Rectal smooth muscle tissue (tissue), 1 donor: ENCODE measurements around the gene SMOC2.
A peak's percentile ranks its signal among the peaks of the same experiment; 100 is the strongest.

Experiments
- H3K27ac ChIP-seq: one replicate; pipeline ENCODE4 v1.7.0; 2013; ENCODE audit warnings: low read depth, low read length, inconsistent platforms
- H3K27me3 ChIP-seq: one replicate; pipeline ENCODE4 v1.7.0; 2013; ENCODE audit warnings: low read length; ENCODE audit not compliant: control insufficient read depth, insufficient read depth
- H3K36me3 ChIP-seq: one replicate; pipeline ENCODE4 v1.7.0; 2013; ENCODE audit warnings: low read length; ENCODE audit not compliant: control insufficient read depth, insufficient read depth
- H3K4me1 ChIP-seq: one replicate; pipeline ENCODE4 v1.7.0; 2013; ENCODE audit warnings: low read length; ENCODE audit not compliant: control insufficient read depth, insufficient read depth
- H3K4me3 ChIP-seq: one replicate; pipeline ENCODE4 v1.7.0; 2013; ENCODE audit warnings: low read length
- H3K9ac ChIP-seq: one replicate; pipeline ENCODE4 v1.7.0; 2013; ENCODE audit warnings: low read length

The SMOC2 gene

DNA sequence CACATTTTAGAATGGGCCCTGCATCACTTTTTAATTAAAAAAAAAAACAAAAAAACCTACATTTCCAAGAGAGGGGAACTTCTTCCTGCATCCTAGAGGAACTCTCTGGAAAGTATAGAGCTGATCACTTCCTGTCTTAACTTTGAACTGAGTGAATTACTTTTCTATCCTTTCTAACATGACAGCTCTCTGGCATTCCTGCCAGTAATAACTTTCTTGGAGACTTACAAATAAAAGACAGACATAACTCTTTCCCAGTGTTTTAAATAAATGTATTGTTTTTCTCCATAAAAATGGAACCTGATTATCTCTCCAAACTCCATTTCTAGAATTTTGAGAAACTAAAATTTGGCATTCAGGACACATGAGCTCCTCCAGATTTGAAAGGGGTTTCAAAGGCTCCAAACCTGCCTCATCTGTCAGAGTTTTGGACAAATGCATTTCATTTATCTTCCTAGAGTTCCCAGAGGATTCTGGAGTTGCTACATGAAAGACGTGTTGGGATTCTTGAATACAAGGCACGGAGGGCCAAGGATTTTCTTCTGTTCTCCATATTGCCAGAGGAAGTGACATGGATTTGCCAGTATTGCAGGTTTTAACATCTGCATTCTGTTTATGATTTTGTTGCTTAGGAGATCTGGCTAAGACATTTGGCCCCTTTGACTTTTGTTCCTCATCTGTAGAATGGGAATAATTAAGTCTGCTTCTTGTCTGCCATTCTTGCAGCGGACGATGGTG lies 2.0 kb upstream of the SMOC2 start:
- Histone ChIP-seq H3K27ac (no peak overlapping the region), H3K4me1 (no peaks in the 10 kb centered on the region), H3K27me3 (peaks cover 5% of the 10 kb centered on the region), H3K4me3 (no peak overlapping the region), H3K9ac (no peak overlapping the region), H3K36me3 (no peaks in the 10 kb centered on the region)

DNA sequence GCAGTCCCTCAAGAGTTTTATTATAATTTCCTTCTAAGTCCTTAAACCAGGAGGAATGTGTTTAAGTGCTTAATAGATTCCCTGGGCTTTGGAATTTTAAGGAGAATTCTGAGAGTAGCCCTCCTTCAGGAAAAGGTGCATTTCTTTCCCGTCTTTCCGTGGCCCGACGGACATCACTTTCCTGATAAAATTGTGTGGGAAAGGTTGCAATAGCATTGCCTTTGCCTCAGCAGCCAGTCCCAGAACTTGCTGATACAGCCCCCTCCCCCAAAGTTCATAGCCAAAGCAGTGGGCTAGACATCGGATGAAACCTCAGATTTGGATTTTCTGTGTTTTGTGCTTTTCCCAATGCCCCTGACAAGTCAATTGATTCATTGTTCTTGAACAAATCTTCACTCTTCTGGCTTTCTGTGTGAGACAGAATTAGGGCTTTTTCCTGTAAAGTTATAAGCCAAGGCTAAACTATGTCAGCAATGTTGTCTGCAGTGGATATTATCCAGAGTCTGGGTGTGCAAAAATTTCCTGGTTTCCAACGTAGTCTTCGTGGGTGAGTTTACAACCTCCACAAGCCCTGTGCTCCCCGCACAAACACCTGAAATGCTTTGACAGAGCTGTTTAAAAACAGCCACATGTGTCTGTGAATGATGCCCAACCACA lies 1.1 kb upstream of the SMOC2 start:
- H3K27me3 ChIP-seq = peaks cover 5% of the 10 kb centered on the region
- no peaks in the 10 kb centered on the region for H3K4me1 ChIP-seq
- no peak overlapping the region for H3K27ac ChIP-seq
- no peak overlapping the region for H3K9ac ChIP-seq
- no peaks in the 10 kb centered on the region for H3K36me3 ChIP-seq
- no peak overlapping the region for H3K4me3 ChIP-seq

DNA sequence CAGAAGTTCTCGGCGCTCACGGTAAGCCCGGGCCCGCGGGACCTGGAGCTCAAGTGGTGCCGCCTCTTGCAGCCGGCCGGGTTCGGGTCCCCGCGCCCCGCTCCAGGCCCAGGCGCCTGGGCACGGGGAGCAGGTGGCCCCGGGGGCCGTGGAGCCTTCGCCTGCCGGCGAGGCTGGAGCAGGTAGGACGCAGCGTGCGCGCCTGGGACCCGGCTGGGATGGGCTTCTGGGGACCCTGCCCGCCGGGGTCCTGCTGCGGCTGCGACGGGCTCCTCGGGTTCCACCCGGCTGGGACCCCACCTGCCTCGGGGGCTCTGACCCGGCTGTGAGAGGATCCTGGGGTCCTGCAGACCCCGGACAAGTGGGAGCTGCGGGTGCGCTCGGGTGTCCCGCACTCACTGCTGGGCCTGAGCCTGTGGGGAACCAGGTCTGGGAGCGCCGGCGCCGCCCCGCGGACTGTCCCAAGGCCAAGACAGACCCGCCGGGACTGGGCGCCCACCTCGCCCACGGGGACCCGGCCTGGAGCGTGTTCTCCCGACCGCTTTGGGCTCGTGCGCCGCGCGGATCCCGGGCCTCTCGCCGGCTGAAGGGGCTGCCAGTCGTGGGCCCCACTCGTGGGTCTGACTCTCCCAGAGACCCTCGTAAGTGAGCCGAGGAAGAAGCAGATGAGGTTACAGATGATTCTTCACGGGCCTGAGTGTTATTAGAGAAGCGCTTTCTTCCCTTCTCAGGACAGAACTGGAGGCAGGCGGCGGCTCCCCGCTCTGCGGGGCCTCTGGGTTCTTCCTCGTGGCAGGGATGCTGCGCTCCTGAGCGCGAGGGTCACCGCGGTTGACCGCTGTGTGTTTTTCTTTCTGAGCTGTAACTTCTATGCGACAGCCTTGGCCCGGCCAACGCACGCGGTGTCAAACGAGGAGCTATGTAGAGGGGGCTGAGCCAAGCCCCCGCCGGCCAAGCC lies 729 bp downstream of the SMOC2 start:
- Histone ChIP-seq H3K4me3 (peak overlapping the region; percentile 60), H3K4me1 (no peaks in the 10 kb centered on the region), H3K36me3 (no peaks in the 10 kb centered on the region), H3K27me3 (peaks cover 5% of the 10 kb centered on the region), H3K9ac (no peak overlapping the region), H3K27ac (peak overlapping the region; percentile 11)

DNA sequence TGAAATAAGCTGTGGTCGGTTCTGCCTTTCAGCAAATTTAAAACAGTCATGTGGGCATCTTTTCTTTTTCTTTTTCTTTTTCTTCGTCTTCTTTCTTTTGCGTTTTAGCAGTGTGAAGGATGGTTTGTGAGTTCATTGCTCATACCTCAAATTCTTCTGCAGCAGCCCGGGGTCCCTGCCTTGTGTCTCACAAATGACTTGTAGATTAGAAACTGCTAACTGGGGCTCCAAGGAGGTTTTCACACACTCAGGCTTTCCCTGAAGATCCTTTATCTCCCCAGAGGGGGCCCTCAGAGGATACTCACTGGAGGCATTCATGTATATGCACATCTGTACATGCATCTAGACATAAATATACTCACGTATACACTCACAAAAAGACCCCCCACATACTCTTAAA lies 1.7 kb downstream of the SMOC2 start:
- Histone ChIP-seq H3K9ac (no peak overlapping the region), H3K27me3 (peaks cover 5% of the 10 kb centered on the region)

DNA sequence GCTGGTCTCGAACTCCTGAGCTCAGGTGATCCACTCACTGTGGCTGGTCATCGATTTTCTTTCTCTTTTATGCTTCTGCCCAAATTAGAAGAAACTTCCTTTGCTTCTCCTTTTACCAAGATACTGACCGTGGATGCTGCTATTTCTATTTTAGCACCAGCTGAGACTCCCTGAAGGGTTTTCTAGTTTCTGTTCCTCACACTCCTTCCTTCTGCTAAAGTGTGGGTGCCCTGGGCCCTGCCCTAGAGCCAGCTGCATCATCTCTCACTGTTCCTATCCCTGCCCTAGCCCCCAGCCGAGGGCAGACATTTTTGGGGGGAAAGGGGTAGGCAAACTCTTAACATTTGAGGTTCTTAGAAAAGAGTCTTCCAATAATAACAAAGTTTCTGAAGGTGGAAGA lies 6.3 kb downstream of the SMOC2 start:
- no peaks in the 10 kb centered on the region for H3K4me1 ChIP-seq
- no peaks in the 10 kb centered on the region for H3K27me3 ChIP-seq
- H3K9ac ChIP-seq = no peak overlapping the region
- no peak overlapping the region for H3K27ac ChIP-seq
- no peak overlapping the region for H3K4me3 ChIP-seq
- no peaks in the 10 kb centered on the region for H3K36me3 ChIP-seq

More for the DNA sequence above, 1.7 kb downstream of the SMOC2 start:
- H3K4me1 ChIP-seq = no peaks in the 10 kb centered on the region
- H3K27ac ChIP-seq = no peak overlapping the region
- no peaks in the 10 kb centered on the region for H3K36me3 ChIP-seq
- H3K4me3 ChIP-seq = no peak overlapping the region

DNA sequence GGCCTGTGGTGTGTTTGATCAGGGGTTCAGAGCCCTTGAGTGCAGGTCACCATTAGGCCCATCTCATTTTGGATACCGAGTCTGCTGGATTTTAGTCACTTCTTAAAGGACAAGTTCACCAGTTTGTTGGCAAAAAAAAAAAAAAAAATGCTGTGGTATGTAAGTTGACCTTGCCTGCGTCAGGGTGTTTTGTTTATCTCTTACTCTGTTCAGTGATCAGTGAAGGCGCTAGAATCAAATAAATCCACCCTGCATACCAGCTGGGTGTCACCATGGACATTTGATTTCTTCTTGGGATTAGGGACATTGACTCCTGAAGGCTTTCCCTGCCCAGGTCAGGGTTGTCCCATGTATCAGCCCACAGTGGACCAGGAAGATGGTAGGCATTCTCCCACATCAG lies 6.7 kb downstream of the SMOC2 start:
- Histone ChIP-seq H3K27ac (no peak overlapping the region), H3K9ac (no peak overlapping the region), H3K4me1 (peaks cover 3% of the 10 kb centered on the region), H3K27me3 (no peaks in the 10 kb centered on the region), H3K4me3 (no peak overlapping the region), H3K36me3 (no peaks in the 10 kb centered on the region)

DNA sequence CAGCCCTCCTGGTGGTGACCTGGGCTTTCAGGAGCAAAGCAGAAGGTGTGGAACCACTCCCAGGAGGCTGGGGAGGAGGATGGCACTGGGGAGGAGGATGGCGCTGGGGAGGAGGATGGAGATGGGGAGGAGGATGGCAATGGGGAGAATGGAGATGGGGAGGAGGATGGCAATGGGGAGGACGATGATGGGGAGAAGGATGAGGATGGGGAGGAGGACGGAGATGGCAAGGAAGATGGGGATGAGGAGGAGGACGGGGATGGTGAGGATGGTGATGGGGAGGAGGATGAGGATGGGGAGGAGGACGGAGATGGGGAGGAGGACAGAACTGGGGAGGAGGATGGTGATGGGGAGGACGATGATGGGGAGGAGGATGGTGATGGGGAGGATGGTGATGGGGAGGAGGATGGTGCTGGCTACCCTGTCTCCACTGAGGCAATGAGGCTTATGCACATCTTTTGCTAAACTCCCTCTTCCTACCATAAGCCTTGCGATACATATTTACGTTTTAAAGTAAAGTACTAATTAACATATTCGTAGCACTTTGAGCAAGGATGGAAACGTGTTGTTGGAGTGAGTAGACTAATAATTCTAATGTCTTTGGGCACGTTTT lies 7.4 kb downstream of the SMOC2 start:
- H3K9ac ChIP-seq = no peak overlapping the region
- H3K27ac ChIP-seq = no peak overlapping the region
- no peaks in the 10 kb centered on the region for H3K36me3 ChIP-seq
- no peak overlapping the region for H3K4me3 ChIP-seq
- H3K4me1 ChIP-seq = peaks cover 5% of the 10 kb centered on the region
- H3K27me3 ChIP-seq = no peaks in the 10 kb centered on the region

DNA sequence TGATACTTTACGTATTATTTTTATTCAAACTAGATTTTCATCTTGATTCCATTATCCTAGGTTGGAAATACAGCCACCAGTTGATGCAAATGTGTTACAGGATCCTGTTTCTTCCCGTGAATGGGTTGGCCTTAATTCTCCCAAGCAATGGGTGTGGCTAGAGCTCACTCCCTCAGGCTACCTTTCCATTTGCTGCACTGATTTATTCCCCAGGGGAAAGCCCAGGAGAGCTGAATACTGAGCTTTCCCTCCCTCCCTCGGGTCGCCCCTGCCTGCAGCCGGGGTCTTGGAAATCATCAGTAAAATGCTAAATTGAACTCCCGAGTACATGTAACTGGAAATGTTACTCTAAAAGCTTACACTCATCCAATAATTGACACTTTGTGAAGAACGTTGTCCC lies 9.9 kb downstream of the SMOC2 start:
- Histone ChIP-seq H3K4me3 (no peak overlapping the region), H3K27ac (no peak overlapping the region), H3K4me1 (peaks cover 8% of the 10 kb centered on the region)

DNA sequence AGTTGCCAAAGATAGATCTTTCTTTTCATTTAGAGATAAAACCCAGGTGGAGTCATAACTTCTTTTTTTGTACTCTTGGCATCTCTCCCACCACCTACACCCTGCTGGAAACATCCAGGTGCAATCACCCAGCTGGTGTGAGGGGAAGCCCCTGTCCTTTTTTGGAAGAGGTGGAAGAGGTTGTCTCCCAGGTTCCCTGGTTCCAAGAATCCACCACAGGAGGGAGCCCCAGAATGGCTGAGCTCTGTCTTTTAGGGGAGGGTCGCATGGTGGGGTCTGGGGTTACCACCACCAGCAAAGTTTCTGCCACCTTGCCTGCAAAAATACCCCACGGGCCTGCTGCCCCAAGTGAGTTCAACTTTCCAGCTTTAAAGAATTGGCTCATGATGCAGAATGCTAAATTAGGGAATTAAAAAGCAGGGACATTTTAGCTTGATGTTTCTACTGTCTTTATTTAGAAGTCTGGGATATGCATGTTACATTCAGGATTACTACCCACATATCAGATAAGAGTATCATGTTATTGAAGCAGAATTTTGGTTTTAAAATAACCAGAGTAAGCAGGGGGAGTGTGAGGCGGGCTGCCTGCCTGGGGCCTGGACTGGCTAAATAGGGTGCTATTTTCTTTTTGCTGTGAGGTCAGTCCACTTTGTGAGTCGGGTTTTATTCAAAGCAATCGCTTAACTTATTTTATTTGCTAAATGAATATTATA lies 11.0 kb downstream of the SMOC2 start:
- no peak overlapping the region for H3K27ac ChIP-seq
- H3K27me3 ChIP-seq = no peaks in the 10 kb centered on the region
- no peak overlapping the region for H3K4me3 ChIP-seq
- no peaks in the 10 kb centered on the region for H3K36me3 ChIP-seq
- H3K9ac ChIP-seq = no peak overlapping the region
- peaks cover 8% of the 10 kb centered on the region for H3K4me1 ChIP-seq

More for the DNA sequence above, 9.9 kb downstream of the SMOC2 start:
- no peak overlapping the region for H3K9ac ChIP-seq
- no peaks in the 10 kb centered on the region for H3K27me3 ChIP-seq
- H3K36me3 ChIP-seq = no peaks in the 10 kb centered on the region

DNA sequence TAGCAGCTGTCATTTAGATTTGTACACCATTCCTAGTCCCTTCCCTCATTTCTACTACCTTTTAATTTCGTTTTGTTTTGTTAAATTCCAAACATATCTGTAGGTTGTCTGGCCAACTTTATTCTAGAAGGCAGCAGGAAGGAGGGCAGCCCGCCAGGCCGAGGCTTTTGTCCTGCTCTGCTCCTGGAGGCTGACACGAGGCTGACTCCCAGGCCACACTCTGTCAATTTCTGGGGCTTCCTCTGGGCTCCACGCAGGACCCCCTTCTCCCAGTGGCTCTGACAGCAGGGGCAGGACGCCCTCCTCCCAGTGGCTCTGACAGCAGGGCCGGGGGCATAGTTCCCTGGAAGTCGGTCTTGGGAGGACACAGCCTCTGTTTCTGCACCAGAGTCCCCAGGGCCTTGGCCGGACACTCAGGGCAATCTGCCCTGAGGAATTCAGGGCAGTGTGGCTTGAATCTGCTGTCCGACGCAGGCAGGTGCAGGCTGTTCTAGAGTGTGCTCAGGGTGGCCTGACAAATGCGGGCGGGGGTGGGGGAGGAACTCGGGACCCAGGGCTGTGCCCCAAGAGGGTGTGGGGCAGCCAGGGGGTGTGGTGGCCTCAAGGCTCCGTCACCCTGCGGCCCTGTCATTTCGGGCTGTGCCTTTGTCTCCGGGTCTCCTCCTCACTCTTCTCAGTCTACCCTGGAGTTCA lies 11.8 kb downstream of the SMOC2 start:
- Histone ChIP-seq H3K4me3 (no peak overlapping the region), H3K27me3 (no peaks in the 10 kb centered on the region), H3K27ac (no peak overlapping the region), H3K36me3 (no peaks in the 10 kb centered on the region), H3K9ac (no peak overlapping the region), H3K4me1 (peaks cover 8% of the 10 kb centered on the region)

DNA sequence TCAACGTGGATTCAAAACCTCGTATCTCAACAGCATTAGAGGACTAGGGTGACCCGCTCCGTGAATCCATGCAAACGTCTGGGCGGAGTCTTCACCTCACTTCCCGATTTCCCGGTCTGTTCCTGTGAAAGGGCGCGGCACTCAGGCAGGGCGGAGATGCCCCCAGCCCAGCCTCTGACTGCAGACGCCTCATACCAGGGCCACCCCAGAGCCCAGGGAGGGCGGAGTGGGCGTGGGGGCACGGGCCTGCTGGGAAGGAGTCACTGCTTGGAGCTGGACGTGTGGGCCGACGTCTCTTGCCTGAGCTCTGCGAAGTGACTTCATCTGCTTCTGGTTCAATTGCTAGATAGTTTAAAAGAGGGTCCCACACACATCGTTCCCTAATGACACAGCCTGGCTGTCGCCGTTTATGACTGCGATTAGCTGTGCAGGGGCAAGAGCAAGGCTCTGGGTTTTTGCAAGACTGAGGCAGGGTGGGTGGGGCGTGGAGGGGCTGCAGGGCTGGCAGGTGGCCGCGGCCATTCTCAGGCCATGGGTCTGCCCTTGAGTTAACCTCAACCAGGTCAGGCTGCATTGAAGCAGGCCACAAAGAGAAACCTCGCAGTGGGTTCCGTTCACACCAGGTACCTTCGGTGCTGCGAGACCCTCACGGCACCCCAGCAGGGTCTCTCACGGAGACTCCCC lies 15.0 kb downstream of the SMOC2 start:
- no peak overlapping the region for H3K27ac ChIP-seq

More for the DNA sequence above, 15.0 kb downstream of the SMOC2 start:
- no peaks in the 10 kb centered on the region for H3K27me3 ChIP-seq
- no peak overlapping the region for H3K9ac ChIP-seq
- no peaks in the 10 kb centered on the region for H3K36me3 ChIP-seq
- H3K4me3 ChIP-seq = no peak overlapping the region
- H3K4me1 ChIP-seq = peaks cover 8% of the 10 kb centered on the region
